Activated gamma-delta T cell (primary cell): Measurements from ENCODE around the gene HLA-A.
A peak's percentile ranks its signal among the peaks of the same experiment; 100 is the strongest.

Experiments used
- DNase-seq: peaks from one replicate; lab custom pipeline; 2025; lab: John Stamatoyannopoulos, UW

Gene HLA-A

DNA sequence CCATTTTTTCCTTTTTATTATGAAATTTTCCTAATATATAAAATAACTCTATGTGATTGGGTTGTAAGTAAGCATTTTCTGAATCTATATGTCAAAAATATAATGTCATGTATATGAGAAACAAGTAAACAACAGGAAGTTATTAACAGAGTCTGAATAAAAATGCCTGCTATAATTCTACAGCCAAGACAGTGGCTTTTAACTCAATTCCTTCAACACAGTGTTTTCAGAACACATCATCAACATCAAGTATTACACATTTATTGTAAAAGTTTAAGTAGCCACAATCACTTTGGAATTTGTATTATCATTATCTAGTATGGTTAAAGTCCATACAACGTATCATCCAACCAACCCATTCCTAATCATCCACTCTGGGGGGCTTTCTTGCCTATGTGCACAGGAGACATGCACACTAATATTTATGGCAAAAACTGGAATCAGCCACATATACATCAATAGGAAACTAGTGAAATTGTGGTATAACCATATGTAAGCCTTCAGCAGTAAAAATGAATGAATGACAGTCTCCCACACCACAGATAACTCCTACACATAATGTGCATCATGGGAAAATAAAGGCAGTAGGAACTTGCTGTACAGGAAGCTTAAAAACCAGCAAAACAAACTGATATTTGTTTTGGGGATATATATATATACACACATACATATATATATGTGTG lies 6.9 kb upstream of the HLA-A start:
- no peak for DNase-seq

DNA sequence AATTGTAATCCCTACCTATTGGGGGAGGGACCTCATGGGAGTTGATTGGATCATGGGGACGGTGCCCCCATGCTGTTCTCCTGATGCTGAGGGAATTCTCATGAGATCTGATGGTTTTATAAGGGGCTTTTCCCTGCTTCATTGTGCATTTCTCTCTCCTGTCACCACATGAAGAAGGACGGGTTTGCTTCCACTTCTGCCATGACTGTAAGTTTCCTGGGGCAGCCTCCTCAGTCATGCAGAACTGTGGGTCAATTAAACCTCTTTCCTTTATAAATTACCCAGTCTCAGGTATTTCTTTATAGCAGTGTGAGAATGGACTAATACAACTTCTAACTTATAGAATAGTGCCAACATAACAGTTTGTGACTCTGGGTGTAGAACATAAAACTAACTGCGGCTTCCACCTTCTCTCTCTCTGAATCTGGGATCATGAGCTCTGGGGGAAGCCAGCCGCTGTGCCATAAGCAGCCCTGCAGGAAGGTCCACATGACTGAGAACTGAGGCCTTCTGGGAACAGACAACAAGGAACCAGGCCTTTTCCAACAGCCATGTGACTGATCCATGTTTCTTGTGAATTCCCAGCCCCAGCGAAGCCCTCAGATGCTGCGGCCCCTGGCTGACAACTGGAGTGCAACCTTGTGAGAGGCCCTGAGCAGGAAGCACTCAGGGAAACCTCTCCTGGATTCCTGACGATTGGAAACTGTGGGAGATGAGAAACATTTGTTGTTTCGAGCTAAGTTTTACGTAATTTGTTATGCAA lies 3.4 kb upstream of the HLA-A start:
- no peak for DNase-seq

DNA sequence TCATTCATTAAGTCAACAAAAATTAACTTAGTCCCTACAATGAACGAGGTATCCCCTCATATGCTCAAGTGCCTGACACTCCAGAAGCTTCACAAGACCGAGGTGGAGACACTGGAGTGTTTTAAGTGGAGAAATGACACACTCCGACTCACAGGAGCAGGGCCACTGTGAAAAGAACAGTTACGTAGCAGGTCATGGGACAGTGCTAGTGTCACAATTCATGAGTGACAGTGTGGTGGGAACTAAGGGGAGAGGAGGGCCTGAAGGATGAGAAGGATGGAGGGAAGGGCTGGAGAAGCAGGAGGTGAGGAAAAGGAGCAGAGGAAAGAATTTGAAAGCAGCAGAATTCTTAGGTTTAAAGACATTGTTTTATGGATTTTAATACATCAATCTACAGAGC lies 1.3 kb upstream of the HLA-A start:
- no peak for DNase-seq

DNA sequence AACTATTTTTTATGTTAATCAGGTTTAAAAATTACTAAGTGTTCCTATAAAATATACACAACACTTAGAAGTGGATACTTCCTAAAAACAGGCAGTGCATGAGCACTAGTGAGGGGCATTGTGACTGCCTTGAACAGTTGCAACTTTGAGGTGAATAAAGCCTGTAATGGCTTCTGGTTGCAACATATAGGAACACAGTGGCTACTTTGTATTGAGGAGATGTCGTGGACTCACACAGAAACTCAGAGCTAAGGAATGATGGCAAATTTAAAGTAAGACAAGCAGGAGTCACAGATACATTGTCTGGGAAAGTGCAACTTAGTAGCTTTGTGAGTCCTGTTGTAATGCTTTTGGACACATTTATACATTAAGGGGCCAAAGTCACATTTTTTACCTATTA lies 861 bp upstream of the HLA-A start:
- no peak for DNase-seq

DNA sequence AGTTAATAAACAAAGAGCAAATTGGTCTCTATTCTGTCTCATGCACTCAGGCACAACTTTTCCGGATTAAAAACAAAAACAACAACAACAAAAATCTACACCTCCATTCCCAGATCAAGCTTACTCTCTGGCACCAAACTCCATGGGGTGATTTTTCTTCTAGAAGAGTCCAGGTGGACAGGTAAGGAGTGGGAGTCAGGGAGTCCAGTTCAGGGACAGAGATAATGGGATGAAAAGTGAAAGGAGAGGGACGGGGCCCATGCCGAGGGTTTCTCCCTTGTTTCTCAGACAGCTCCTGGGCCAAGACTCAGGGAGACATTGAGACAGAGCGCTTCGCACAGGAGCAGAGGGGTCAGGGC lies 437 bp upstream of the HLA-A start:
- DNase-seq, result no peak

DNA sequence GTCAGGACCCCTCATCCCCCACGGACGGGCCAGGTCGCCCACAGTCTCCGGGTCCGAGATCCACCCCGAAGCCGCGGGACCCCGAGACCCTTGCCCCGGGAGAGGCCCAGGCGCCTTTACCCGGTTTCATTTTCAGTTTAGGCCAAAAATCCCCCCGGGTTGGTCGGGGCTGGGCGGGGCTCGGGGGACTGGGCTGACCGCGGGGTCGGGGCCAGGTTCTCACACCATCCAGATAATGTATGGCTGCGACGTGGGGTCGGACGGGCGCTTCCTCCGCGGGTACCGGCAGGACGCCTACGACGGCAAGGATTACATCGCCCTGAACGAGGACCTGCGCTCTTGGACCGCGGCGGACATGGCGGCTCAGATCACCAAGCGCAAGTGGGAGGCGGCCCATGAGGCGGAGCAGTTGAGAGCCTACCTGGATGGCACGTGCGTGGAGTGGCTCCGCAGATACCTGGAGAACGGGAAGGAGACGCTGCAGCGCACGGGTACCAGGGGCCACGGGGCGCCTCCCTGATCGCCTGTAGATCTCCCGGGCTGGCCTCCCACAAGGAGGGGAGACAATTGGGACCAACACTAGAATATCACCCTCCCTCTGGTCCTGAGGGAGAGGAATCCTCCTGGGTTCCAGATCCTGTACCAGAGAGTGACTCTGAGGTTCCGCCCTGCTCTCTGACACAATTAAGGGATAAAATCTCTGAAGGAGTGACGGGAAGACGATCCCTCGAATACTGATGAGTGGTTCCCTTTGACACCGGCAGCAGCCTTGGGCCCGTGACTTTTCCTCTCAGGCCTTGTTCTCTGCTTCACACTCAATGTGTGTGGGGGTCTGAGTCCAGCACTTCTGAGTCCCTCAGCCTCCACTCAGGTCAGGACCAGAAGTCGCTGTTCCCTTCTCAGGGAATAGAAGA lies 978 bp downstream of the HLA-A start:
- DNase-seq, result peak; percentile 33

DNA sequence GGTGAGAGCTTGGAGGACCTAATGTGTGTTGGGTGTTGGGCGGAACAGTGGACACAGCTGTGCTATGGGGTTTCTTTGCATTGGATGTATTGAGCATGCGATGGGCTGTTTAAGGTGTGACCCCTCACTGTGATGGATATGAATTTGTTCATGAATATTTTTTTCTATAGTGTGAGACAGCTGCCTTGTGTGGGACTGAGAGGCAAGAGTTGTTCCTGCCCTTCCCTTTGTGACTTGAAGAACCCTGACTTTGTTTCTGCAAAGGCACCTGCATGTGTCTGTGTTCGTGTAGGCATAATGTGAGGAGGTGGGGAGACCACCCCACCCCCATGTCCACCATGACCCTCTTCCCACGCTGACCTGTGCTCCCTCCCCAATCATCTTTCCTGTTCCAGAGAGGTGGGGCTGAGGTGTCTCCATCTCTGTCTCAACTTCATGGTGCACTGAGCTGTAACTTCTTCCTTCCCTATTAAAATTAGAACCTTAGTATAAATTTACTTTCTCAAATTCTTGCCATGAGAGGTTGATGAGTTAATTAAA lies 3.0 kb downstream of the HLA-A start:
- DNase-seq, result no peak

DNA sequence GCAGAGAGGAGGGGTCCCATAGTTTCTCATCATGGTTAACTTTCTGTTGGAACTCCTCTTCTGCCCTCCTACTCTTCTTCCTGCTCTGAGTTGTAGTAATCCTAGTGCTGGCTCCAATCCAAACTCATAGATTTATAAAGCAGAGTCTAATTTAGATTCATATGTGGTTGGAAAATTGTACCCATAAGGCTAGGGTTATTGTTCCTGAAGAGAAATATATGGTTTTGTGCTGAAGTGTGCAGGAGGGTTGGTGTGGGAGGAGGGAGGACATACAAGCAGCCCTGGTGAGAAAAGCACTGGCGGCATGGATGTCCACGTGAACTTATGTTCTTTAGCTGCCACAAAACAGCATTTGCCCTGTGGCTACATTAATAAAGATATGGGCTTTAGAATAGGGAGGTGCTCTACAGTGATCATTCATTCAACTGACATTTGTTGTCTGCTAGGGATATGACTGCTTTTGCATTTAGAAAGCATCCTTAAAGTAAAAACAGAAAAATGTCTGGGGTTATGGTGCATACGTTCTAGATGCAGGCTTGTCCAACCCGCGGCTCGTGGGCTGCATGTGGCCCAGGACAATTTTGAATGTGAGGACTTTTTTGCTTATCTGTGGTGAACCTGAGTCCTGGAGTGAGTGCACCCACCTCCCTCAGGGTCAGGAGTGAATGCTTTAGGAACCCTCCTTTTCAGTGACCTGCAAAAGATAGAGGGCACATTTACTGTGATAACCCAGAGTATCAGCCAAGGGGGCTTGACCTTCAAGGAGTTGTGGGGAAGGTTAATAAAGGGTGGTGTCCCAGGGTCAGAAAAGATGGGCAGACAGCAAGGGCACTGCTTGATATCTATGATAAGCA lies 4.1 kb downstream of the HLA-A start:
- DNase-seq, result no peak

DNA sequence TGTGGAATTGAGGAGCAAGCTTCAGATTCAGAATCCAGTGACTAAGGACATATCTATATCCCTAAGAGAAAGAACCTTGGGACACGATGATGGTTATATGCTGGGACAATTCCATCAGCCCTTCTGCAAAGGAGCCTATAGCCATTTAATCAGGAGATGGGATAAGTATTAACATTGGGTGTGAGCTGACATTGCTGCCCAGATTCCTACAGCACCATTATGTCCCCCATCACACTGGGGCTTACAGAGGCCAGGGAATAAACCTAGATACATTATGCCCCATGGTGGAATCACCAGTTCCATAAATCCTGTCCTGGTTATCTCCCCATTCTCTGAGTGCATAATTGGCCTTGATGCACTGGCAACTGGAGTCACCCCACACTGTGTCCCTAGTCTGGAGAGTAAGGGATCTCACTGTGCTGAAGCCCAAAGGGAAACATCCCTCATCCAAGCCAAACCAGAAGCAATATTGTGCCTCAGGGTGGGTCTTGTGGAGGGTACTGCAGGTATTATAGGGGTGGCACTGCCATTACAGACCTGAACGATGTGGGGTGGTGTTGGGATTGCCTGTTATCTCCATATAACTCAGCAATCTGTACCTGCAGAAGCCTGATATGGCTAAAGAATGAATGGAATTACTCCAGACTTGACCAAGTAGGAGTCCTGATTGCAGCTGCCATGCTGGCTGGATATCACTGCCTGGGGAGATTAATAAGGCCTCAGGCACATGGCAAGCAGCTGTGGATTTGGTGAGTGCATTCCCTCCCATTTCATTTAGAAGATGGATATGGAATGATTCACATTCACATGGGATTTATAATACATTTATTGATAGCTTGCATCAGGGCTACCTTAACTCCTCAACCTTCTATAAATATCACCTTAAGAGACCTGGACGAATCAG lies 5.0 kb downstream of the HLA-A start:
- no peak for DNase-seq

DNA sequence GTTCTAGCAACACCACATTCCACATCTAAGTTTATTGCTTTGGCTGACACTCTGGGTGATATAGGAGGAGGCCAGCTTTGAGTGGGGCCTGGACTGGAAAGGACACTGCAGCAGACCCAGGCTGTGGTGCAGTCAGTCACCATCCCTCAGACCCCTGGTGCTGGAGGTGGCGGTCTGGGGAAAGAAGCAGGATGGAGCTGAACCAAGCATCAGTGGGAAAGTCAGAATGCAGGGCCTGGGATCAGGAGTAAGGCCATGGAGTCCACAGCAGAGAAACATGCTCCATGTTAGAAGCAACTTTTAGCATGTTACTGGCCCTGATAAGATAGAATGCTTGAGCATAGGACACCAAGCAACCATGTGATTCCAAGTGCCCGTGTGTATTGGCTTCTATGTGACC lies 5.9 kb downstream of the HLA-A start:
- DNase-seq, result no peak

DNA sequence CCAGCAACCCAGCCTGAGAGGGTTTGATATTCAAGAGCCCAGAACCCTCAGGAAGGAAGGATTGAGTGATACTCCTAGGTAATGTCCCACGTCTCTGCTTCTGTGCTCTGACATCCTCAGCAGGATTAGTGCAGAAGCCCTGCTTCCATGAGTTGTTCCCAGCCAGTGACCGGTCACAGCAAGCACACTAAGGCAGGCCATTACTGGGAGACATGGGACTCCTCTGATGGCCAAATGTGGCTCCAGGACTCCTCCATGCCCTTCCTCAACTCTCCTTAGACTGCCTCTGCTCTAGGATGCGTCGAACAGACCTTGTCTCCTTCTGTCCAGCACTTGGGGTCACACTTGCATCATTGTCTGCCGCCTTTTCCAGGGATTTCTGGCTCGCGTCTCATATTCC lies 7.6 kb downstream of the HLA-A start:
- DNase-seq, result no peak

DNA sequence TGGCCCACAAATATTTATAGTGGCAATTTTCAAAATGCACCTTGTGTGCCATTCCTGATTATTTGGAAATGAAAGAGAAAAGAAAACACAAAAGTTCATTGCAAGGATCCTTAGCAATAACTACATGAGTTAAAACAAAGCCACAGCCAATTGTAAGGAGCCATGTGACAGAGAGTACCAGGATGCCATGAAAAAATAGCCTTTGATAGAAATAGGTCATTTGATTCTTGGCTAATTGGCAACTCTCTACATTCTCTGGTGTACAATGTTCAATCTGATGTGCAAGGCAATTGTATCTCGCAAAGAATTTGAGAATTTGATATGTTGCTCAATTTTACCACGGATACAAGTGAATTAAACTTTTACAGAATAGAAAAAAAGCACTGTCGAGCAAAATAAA lies 9.6 kb downstream of the HLA-A start:
- no peak for DNase-seq

DNA sequence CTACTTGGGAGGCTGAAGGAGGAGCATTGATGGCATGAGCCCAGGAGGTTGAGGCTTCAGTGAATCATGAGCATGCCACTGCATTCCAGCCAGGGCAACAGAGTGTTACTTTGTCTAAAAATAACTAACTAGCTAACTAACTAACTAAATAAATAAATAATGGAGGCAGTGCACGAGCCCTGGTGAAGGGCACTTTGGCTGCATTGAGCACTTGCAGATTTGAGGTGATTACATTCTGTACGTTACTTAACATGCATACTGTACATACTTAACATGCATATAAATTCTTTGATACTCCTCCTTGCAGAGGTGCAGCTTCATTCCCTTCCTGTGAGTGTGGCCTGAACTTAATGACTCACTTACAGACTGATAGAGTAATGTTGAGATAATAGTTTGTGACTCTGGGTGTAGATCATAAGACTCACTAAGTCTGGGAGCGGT lies 10.7 kb downstream of the HLA-A start:
- no peak for DNase-seq

DNA sequence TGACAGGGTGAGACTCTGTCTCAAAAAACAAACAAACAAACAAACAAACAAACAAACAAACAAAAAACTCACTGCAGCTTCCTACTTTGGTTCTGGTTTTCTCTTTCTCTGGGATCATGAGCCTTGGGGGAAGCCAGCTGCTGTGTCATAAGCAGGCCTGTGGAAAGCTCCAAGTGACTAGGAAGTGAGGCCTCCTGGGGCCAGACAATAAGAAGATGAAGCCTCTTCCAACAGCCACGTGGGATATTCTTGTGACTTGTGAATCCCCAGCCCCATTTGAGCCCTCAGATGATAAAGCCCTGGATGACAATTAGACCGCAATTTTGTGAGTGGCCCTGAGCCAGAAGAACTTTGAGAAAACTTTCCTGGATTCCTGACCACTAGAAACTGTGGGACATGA lies 11.4 kb downstream of the HLA-A start:
- DNase-seq, result no peak

DNA sequence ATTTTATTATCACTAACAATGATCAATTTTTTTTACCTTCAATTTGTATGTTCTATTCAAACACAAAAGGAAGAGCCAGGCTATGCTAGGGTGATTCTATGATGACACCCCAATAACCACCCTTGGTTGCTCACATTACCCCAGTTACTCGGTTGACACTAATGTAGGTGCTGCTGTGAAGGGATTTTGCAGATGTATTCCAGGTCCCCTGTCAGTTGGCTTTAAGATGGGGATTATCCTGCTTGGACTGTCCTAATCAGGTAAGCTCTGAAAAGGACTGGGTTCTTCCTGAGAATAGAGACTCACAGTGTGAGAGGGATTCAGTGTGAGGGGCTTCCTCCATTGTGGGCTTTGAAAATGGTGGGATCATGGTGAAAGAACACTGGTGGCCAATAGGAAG lies 11.9 kb downstream of the HLA-A start:
- no peak for DNase-seq

DNA sequence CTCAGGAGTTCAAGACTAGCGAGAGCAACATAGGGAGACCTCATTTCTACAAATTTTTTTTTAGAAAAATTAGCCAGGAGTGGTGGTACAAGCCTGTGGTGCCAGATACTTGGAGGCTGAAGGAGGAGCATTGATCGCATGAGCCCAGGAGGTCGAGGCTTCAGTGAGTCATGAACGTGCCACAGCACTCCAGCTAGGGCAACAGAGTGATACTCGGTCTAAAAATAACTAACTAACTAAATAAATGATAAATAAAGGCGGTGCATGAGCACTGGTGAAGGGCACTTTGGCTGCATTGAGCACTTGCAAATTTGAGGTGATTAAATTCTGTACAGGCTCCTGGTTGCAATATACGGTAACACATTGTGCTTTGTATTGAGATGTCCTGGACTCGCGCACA lies 13.5 kb downstream of the HLA-A start:
- no peak for DNase-seq

DNA sequence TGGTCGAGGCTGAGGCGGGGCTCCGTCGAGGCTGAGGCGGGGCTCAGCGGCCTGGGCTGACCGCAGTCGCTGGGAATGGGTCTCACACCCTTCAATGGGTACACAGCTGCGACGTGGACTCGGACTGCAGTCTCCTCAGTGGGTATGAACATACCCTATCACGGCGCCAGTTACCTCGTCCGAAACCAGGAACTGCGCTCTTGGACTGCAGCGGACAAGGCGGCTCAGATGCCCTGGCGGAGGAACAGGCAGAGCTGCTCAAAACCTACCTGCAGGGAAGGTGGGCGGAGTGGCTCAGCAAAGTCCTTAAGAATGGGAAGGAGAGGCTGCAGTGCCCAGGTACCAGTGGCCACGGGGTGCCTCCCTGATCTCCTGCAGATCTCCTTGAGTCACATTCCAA lies 14.2 kb downstream of the HLA-A start:
- no peak for DNase-seq

DNA sequence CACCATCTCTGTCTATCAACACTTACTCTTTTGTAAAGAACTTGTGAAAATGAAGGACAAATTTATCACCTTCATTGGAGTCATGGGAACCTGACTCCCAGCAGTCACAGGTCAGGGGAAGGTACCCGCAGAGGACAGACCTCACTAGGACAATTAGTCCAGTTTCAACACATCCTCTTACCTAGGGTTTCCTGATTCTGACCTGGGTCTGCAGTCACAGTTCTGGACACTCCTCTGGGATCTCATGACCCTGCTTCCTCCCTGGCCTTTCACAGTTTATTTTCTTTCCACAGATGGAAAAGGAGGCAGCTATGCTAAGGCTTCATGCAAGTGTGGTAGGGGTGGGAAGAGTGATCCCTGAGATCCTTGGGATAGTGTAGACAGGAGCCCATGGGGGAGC lies 15.7 kb downstream of the HLA-A start:
- DNase-seq, result no peak

DNA sequence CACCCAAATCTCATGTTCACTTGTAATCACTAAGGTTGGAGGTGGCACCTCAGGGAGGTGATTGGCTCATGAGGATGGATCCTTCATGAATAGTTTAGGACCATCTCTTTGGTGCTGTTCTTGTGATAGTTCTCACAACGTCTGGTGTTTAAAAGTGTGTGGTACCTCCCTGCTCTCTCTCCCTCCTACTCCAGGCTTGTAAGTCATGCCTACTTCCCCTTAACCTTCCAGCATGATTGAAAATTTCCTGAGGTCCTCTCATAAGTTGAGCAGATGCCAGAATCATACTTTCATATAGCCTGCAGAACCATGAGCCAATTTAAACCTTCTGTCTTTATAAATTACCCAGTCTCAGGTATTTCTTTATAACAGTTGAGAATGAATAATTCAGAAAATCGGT lies 16.6 kb downstream of the HLA-A start:
- DNase-seq, result no peak

DNA sequence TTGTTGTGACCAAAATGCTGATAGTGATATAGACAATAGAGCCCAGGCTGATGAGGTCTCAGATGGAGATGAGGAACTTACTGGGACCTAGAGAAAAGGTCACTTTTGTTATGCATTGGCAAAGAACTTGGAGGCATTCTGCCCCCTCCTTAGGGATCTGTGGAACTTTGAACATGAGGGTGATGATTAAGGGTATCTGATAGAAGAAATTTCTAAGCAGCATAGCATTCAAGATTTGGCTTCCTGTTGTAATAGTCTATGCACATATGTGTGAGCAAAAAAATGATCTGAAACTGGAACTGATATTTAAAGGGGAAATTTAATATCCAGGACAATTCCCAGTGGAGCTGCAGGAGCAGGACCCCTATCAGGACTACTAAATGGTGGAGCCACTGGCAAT lies 17.1 kb downstream of the HLA-A start:
- no peak for DNase-seq

DNA sequence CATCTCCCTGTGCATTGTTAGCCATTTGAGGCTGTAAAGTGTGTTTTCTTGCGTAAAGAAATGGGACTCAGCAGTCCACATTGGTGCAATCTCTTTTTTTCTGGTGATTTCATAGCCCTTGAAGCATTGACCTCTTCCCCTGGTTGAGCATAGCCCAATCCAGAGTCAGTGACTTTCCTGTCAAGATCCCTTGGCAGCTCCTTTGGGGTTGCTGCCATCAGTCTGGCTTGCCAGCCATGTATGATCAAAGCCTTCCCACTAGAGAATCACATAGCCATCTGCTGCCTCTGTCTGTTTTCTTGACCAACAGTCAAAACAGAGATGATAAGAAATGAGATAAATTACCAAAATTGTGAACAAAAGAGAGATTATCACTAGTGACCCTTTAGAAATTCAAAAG lies 19.6 kb downstream of the HLA-A start:
- DNase-seq, result no peak
